IPS-18a (cell line): Measurements from ENCODE around the gene ARHGDIB.

Source experiments
- H3K27ac ChIP-seq: one replicate; pipeline ENCODE4 v1.5.1; 2013; ENCODE audit warnings: low read length
- H3K27me3 ChIP-seq: one replicate; pipeline ENCODE4 v1.6.1; 2013; ENCODE audit warnings: mild to moderate bottlenecking, low read length; ENCODE audit not compliant: control insufficient read depth, insufficient read depth
- H3K36me3 ChIP-seq: one replicate; pipeline ENCODE4 v1.6.1; 2013; ENCODE audit warnings: low read depth, low read length; ENCODE audit not compliant: control insufficient read depth
- H3K4me1 ChIP-seq: one replicate; pipeline ENCODE4 v1.6.1; 2013; ENCODE audit warnings: low read depth, low read length; ENCODE audit not compliant: control insufficient read depth
- H3K4me3 ChIP-seq: one replicate; pipeline ENCODE4 v1.5.1; 2013; ENCODE audit warnings: low read length
- H3K9ac ChIP-seq: one replicate; pipeline ENCODE4 v1.6.1; 2013; ENCODE audit warnings: mild to moderate bottlenecking, low read length, moderate library complexity
- H3K9me3 ChIP-seq: one replicate; pipeline ENCODE4 v1.6.1; 2013; ENCODE audit warnings: low read depth, low read length; ENCODE audit not compliant: control insufficient read depth

ARHGDIB gene

GRCh38 chr12:14921218-14921617 lies 40.2 kb downstream of the ARHGDIB start:
- H3K27me3 ChIP-seq: no peaks in the 10 kb centered on the region
- H3K9ac ChIP-seq: no peak overlapping the region
- no peaks in the 10 kb centered on the region for H3K36me3 ChIP-seq
- no peaks in the 10 kb centered on the region for H3K9me3 ChIP-seq
- no peak overlapping the region for H3K4me3 ChIP-seq
- H3K27ac ChIP-seq: no peak overlapping the region
- no peaks in the 10 kb centered on the region for H3K4me1 ChIP-seq

- no peaks in the 10 kb centered on the region for H3K36me3 ChIP-seq
Measured at GRCh38 chr12:14920475-14921126, 40.8 kb downstream of the ARHGDIB start.

GRCh38 chr12:14919455-14919854 lies 41.9 kb downstream of the ARHGDIB start:
- no peaks in the 10 kb centered on the region for H3K9me3 ChIP-seq
- H3K9ac ChIP-seq: no peak overlapping the region
- H3K4me1 ChIP-seq: no peaks in the 10 kb centered on the region
- H3K36me3 ChIP-seq: no peaks in the 10 kb centered on the region
- no peak overlapping the region for H3K4me3 ChIP-seq
- H3K27me3 ChIP-seq: no peaks in the 10 kb centered on the region
- H3K27ac ChIP-seq: no peak overlapping the region

More at GRCh38 chr12:14920475-14921126, 40.8 kb downstream of the ARHGDIB start:
- no peak overlapping the region for H3K9ac ChIP-seq
- no peak overlapping the region for H3K4me3 ChIP-seq
- H3K4me1 ChIP-seq: no peaks in the 10 kb centered on the region
- H3K27ac ChIP-seq: no peak overlapping the region
- no peaks in the 10 kb centered on the region for H3K9me3 ChIP-seq
- no peaks in the 10 kb centered on the region for H3K27me3 ChIP-seq

GRCh38 chr12:14915736-14916135 lies 45.7 kb downstream of the ARHGDIB start:
- Histone ChIP-seq H3K27me3 (no peaks in the 10 kb centered on the region), H3K9me3 (no peaks in the 10 kb centered on the region), H3K4me3 (no peak overlapping the region), H3K4me1 (no peaks in the 10 kb centered on the region), H3K36me3 (no peaks in the 10 kb centered on the region), H3K27ac (no peak overlapping the region), H3K9ac (no peak overlapping the region)

GRCh38 chr12:14913381-14913781 lies 48.0 kb downstream of the ARHGDIB start:
- Histone ChIP-seq H3K36me3 (no peaks in the 10 kb centered on the region), H3K27me3 (no peaks in the 10 kb centered on the region), H3K4me1 (no peaks in the 10 kb centered on the region), H3K4me3 (no peak overlapping the region), H3K27ac (no peak overlapping the region), H3K9ac (no peak overlapping the region), H3K9me3 (no peaks in the 10 kb centered on the region)

GRCh38 chr12:14911131-14911530 lies 50.3 kb downstream of the ARHGDIB start:
- Histone ChIP-seq H3K27me3 (no peaks in the 10 kb centered on the region), H3K4me1 (no peaks in the 10 kb centered on the region), H3K9ac (no peak overlapping the region), H3K9me3 (no peaks in the 10 kb centered on the region), H3K36me3 (no peaks in the 10 kb centered on the region), H3K27ac (no peak overlapping the region), H3K4me3 (no peak overlapping the region)

- H3K9ac ChIP-seq: no peak overlapping the region
- no peak overlapping the region for H3K27ac ChIP-seq
- no peaks in the 10 kb centered on the region for H3K4me1 ChIP-seq
- no peaks in the 10 kb centered on the region for H3K36me3 ChIP-seq
- no peak overlapping the region for H3K4me3 ChIP-seq
- H3K9me3 ChIP-seq: no peaks in the 10 kb centered on the region
- H3K27me3 ChIP-seq: no peaks in the 10 kb centered on the region
Measured at GRCh38 chr12:14910090-14910915, 51.1 kb downstream of the ARHGDIB start.

GRCh38 chr12:14907953-14908352 lies 53.4 kb downstream of the ARHGDIB start:
- Histone ChIP-seq H3K9me3 (no peaks in the 10 kb centered on the region), H3K9ac (no peak overlapping the region), H3K4me1 (no peaks in the 10 kb centered on the region), H3K4me3 (no peak overlapping the region), H3K27me3 (no peaks in the 10 kb centered on the region), H3K27ac (no peak overlapping the region), H3K36me3 (no peaks in the 10 kb centered on the region)

GRCh38 chr12:14906114-14906513 lies 55.3 kb downstream of the ARHGDIB start:
- Histone ChIP-seq H3K9ac (no peak overlapping the region), H3K27ac (no peak overlapping the region), H3K9me3 (no peaks in the 10 kb centered on the region), H3K36me3 (no peaks in the 10 kb centered on the region), H3K4me1 (no peaks in the 10 kb centered on the region), H3K4me3 (no peak overlapping the region), H3K27me3 (no peaks in the 10 kb centered on the region)

- Histone ChIP-seq H3K4me1 (no peaks in the 10 kb centered on the region), H3K27ac (no peak overlapping the region)
Measured at GRCh38 chr12:14905269-14906004, 56.0 kb downstream of the ARHGDIB start.

GRCh38 chr12:14904854-14905253 lies 56.5 kb downstream of the ARHGDIB start:
- Histone ChIP-seq H3K4me1 (no peaks in the 10 kb centered on the region), H3K9me3 (no peaks in the 10 kb centered on the region), H3K4me3 (no peak overlapping the region), H3K27ac (no peak overlapping the region), H3K27me3 (no peaks in the 10 kb centered on the region), H3K9ac (no peak overlapping the region), H3K36me3 (no peaks in the 10 kb centered on the region)

More at GRCh38 chr12:14905269-14906004, 56.0 kb downstream of the ARHGDIB start:
- Histone ChIP-seq H3K27me3 (no peaks in the 10 kb centered on the region), H3K9me3 (no peaks in the 10 kb centered on the region), H3K36me3 (no peaks in the 10 kb centered on the region), H3K4me3 (no peak overlapping the region), H3K9ac (no peak overlapping the region)
